Spleen (tissue), 7 donors: ENCODE data around the gene PINK1.

ENCODE experiments used
- POLR2A ChIP-seq, 3 donors: fragments of 450-650 bp; IDR thresholded peaks; one replicate each; pipeline ENCODE4 v1.5.1; 2017; ENCODE audit warnings: antibody characterized with exemption in 3 of 3, mild to moderate bottlenecking in 1 of 3
- TF ChIP-seq, protein P1 (sequence below), 11 experiments: fragments of 200-600 bp in 7 of 11; fragments of 450-650 bp in 4 of 11; sonication (generic) in 4 of 11; IDR thresholded peaks in 8 of 11; conservative IDR thresholded peaks in 3 of 11; 1 replicate in 7 of 11; 2 replicates in 4 of 11; pipeline versions ENCODE4 v1.4.0 to v1.8.0; 2016 to 2021; ENCODE audit warnings: antibody characterized with exemption in 11 of 11, inconsistent platforms in 4 of 11, mild to moderate bottlenecking in 1 of 11
- donor health status: DM: no; HTN: no; CAD: no; lungs with moderate emphysema.
- donor health status: DM: no; HTN: no; CAD: no.
- donor health status: DM: no; HTN: no; CAD: no.

DNA sequence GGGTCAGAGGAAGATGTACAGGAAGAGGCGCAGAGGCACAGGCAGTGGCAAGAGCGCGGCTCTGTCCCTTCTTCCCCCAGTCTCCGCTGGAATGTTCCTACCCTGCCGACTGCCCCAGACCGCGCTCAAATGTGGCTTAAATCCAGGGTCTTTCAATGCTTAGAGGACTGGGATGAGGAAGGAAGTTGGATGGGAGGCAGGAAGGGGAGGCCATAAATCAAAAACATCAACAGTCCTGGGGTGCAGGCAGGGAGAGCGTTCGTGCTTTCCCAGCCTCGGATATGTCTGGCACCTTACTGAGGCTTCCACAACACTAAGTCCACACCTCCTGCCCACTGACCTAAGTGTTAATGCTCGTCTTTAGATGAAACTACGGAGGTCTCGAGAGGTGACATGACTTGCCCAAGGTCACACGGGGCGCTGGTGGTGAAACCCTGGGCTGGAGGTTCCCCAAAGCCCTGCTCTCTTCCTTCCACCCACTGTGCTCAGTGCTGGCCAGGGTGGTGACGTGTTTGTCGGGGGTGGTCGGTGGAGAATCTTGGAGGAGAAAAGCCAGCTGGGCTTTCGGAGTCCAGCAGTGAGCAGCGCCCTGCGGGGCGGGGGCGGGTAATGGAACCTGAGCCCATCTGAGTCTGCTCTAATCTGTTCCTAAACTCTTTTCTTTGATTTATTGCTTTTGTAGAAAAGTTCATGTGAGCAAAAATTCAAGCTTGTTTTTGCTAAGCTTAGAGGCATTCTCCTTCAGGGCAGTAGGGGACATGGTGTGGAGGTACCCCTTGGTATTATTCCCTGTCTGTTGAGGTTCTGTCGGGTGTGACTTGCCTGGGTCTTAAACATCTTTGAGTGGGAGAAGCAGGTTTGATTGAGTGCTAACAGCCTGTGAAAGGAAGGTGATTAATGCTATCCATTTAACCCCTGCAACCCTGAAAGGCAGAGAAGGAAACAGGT is 43.7 kb upstream of the PINK1 start:
- TF ChIP-seq, protein P1, sequence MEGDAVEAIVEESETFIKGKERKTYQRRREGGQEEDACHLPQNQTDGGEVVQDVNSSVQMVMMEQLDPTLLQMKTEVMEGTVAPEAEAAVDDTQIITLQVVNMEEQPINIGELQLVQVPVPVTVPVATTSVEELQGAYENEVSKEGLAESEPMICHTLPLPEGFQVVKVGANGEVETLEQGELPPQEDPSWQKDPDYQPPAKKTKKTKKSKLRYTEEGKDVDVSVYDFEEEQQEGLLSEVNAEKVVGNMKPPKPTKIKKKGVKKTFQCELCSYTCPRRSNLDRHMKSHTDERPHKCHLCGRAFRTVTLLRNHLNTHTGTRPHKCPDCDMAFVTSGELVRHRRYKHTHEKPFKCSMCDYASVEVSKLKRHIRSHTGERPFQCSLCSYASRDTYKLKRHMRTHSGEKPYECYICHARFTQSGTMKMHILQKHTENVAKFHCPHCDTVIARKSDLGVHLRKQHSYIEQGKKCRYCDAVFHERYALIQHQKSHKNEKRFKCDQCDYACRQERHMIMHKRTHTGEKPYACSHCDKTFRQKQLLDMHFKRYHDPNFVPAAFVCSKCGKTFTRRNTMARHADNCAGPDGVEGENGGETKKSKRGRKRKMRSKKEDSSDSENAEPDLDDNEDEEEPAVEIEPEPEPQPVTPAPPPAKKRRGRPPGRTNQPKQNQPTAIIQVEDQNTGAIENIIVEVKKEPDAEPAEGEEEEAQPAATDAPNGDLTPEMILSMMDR (IDR thresholded peaks at IDR 0.05 in 8 of 11, conservative IDR thresholded peaks at IDR 0.05 in 3 of 11) = no peak
- no peak for TF ChIP-seq POLR2A (IDR thresholded peaks at IDR 0.05)
